Testis (tissue), 2 donors: ENCODE results near the gene VPREB1.

Experiments
- CTCF ChIP-seq, 3 experiments: fragments of 450-650 bp in 2 of 3; fragments of 200-600 bp in 1 of 3; sonication (generic) in 1 of 3; IDR thresholded peaks; one replicate each; pipeline ENCODE4 v1.5.1; 2016 to 2019; ENCODE audit warnings: antibody characterized with exemption in 3 of 3, mild to moderate bottlenecking in 2 of 3, moderate library complexity in 1 of 3
- POLR2A ChIP-seq: fragments of 450-650 bp; IDR thresholded peaks from one replicate; pipeline ENCODE4 v1.6.1; 2017; ENCODE audit warnings: antibody characterized with exemption, mild to moderate bottlenecking, moderate library complexity

GRCh38 chr22:22213231-22213630 is 31.4 kb upstream of the VPREB1 start:
- TF ChIP-seq POLR2A (no peak), CTCF (IDR thresholded peaks at IDR 0.05) (no peak)
